ENCODE results near the gene LMNB1.
A peak's percentile ranks its signal among the peaks of the same experiment; 100 is the strongest.
"Not testable (repeated sequence)": the region's sequence is repeated elsewhere in the genome, so short reads cannot be mapped to it uniquely, and the experiment has no call there.

The LMNB1 gene

DNA sequence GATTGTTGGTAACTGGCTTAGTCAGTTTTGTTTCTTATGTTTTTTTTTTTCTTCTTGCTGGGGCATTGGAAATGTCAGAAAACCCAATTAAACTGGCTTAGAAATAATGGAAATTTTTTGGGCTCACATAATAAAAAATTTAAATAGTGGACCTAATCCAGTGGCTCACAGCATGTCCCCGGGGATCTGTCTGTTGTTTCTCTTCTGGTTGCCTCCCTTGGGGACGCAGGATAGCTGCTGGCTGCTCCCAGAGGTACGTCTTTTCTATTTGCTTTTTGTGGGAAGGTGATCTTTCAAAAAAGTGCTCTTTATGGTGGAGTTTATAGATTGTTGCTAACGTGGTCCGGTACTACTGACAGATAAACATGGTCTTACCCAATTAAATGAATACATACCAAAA is 52.2 kb downstream of the LMNB1 start:
- no peak for DNase-seq

DNA sequence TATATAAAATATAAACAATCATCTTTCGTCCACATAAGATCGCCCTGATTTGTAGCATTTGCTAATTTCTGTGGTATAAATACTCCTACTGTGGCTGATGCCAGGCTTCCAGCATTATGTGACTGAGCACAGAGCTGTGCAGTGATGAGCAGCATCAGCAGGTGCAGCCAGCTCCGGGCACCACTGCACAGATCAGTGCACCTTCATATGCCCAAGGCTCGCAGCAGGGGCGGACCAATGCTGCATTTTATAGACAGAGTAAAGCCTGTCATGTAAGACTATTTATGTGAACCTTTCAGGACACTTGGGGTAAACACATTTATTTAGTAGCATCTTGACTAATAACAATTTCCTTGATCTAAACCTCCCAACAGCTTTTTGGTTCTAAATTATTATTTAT is 53.1 kb downstream of the LMNB1 start:
- no peak for DNase-seq

DNA sequence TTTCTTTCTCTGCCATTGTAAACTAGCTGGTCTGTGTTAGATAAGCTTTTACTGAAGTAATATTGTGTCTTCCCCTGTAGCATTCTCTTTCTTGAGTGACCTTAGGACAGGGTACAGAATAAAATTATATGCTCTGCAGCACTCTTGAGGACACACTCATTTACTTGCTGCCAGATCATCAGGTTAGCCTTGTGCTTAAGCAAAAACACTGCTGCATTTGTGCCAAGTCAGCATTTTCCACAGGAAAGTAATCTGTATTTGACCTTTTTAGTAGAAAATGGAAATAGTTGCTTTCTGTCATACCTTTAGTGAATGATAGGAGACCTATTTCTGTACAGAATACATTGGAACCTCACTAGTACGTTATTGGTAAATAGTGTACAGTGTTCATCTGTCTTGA is 54.2 kb downstream of the LMNB1 start:
- no peak for DNase-seq

DNA sequence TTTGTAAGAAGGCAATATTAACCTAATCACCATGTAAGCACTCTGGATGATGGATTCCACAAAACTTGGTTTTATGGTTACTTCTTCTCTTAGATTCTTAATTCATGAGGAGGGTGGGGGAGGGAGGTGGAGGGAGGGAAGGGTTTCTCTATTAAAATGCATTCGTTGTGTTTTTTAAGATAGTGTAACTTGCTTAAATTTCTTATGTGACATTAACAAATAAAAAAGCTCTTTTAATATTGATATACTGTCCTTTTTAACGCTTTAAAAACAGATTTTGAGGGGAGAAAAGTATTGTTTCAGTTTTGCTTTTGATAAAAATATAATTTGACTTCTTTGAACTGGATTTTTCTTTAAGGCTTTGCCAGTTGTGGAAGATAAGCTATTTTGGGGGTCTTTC is 59.8 kb downstream of the LMNB1 start:
- no peak for DNase-seq

DNA sequence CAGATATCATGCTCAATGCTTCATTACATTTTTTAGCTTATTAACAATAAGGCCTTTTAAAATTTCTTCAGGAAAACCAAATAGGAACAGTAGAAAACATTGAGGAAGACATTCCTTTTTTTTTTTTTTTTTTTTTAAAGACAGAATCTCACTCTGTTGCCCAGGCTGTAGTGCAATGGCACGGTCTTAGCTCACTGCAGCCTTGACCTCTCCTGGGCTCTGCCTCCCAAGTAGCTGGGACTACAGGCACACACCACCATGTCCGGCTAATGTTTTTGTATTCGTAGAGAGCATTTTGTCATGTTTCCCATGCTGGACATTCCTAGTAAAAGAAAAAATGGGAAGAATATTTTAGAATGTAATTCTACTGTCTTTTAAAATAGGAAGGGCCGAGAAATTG is 60.3 kb downstream of the LMNB1 start:
- no peak for DNase-seq

DNA sequence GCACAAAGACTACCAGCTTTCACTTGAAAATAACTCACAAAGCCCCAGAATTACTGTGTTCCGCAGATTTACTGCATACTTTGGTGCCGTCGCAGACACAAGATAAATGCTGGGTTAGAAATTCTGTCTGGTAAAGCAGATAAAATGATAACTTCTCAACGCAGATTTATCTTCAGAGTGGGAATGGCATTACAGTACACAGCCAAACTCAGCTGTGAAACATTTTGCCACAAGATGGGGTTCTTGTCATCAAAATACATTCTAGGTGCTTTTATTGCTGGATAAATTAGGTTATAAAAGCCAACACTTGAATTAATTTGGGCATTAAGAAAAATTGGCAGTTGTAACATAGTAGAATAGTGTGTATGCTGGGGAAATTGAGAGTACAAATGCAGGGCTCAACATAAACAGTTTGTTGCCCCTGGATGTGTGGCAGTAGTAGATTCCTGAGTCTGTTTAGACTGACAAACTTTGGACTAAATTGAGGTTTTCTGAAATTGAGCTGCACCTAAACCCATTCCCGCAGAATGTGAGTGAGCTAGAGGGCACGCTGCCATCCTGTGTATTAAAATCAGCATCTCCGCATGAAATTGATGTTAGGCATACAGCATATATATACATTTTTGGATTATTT is 61.1 kb downstream of the LMNB1 start:
- no peak for DNase-seq

DNA sequence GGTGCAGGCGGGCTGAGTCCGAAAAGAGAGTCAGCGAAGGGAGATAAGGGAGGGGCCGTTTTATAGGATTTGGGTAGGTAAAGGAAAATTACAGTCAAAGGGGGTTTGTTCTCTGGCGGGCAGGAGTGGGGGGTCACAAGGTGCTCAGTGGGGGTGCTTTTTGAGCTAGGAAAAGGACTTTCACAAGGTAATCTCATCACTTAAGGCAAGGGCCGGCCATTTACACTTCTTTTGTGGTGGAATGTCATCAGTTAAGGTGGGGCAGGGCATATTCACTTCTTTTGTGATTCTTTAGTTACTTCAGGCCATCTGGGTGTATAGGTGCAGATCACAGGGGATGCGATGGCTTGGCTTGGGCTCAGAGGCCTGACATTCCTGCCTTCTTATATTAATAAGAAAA is 62.5 kb downstream of the LMNB1 start:
- not testable (repeated sequence) for DNase-seq

DNA sequence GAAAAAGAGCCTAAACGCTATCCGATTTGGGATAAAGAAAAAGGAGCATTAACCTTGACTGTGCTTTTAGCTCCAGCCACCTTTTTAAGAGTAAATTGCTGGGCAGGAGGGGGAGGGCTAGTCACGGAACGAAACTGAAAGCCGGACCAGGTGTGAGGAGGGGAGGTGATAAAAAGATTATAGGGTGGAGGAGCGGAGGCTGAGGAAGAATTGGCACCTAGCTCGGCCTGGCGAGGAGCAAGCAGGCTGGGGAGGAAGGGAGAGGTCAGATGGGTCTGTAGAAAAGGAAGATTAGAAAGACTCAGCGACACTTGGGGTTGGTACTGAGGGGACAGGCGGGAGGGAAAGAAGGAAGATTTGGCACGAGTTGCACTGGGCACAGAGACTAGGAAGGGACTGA is 66.4 kb downstream of the LMNB1 start:
- DNase-seq = not testable (repeated sequence)

DNA sequence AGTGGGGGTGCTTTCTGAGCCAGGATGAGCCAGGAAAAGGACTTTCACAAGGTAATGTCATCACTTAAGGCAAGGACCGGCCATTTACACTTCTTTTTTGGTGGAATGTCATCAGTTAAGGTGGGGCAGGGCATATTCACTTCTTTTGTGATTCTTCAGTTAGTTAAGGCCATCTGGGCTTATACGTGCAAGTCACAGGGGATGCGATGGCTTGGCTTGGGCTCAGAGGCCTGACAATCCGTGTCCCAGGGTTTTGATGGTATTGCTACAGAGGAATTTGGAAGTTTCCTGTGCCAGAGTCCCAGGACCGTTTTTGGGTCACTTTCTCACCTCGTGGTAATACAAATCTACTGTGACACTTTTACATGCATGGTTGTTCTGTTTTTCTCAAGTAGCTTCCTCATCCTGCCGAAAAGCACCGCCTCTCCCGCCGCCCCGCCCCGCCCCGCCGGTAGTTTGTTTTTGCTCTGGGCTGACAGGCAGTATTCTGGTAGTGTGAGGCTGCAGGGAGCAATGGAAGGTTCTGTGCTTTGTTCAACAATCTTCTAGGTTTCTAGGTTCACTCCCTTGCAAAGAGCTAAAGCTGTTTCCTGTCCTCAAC is 68.6 kb downstream of the LMNB1 start:
- peak; percentile 42 for DNase-seq

DNA sequence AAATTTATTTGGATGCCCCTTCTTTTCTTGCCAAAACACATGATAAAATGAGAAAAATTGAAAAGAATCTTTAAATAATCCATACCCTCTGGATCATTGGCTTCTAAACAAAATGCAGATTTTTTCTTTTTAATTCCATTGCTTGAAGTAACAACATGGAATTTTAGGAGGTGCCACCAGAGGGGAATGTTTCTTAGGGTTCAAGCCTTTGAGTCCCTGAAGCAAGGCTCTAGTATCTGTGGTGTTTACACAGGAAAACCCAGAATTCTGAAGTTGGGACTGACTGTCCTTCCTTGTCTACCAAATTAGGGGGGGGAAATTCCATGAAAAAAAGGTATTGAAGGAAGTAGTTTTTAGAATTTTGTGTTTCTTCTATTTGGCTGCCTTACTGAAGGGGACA is 69.4 kb downstream of the LMNB1 start:
- DNase-seq = no peak

DNA sequence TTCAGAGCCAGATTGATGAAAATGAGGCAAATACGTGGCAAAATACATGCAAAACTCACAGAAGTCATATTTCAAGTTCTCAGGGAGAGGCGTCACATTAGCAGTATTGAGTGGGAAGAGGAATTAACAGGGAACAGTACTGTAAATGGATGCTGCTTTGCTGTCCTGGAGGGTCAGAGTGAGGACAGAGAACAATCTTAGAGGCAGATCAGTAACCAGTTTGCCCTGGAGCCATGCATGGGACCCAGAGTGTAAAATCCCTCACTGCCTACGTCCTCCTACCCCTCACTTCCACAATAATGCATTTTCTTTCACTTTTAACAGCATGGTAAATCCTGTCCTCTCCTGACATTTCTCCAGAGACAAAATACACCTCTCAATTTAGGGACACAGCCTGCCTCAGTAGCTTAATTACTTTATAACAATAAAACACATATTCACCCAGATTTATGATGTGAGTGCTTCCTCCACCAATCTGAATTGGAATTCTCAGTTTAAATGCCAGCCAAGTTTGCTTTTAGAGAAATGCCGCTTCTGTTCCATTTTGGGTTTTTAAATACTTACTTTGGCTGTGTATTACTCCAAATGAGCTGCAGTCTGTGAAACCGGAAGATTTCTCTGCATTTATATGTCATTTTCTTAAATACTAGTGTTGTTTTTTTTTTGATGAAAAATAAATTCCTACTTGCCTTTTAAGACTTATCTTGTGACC is 70.0 kb downstream of the LMNB1 start:
- no peak for DNase-seq

DNA sequence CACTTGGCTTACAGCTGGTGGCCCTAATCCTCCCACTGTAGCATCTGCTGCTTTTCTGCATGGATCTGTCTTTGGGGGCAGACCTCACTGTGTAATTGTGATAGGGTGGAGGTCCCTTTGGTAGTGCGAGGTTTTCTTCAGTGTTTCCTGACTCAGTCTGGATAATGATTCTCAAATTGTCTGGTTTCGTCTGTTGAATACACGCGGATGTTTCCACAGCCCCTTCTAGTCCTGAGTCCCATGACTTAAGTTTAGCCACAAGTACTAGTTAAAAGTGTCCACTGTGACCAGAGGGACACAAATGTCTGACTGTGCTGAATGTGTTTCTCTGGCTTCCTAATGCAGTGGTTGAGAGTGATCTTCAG is 70.5 kb downstream of the LMNB1 start:
- DNase-seq = no peak

DNA sequence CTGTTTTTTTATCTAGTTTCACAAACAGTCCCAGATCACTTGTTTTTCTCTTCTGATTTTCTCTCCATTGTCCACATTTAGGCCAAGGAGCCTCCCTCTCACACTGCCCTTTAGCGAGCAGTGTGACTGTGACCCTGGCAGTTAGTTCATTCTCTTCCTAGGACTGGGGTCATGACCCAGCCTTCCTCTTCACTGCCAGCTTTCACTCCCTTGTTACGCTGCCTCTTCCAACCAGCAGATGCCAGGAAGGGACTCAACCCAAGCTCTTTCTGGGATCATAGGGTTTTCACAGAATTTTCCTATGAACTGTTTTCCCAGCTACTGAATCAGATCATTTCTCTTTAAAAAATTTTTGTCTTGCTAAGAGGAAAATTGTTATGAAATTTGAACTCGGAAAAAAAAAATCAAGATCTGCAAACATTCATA is 70.9 kb downstream of the LMNB1 start:
- no peak for DNase-seq

DNA sequence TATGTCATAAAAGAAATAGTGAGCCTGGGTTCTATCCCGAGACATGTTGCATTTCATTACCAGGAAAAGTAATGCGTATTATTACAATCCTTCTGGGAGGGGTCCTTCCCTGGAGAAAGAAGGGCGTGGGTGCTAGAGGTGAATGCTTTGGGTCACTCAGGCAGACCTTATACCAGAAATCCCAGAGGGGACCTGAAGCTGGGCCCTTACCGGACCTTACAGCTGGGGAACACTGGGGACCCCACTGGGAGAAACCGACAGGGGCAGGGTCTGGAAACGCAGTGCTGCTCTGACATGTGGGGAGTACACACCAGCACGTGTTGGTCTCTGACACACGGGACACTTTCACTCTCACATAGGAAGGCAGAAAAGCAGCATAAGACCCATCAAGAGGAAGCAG is 71.3 kb downstream of the LMNB1 start:
- no peak for DNase-seq

DNA sequence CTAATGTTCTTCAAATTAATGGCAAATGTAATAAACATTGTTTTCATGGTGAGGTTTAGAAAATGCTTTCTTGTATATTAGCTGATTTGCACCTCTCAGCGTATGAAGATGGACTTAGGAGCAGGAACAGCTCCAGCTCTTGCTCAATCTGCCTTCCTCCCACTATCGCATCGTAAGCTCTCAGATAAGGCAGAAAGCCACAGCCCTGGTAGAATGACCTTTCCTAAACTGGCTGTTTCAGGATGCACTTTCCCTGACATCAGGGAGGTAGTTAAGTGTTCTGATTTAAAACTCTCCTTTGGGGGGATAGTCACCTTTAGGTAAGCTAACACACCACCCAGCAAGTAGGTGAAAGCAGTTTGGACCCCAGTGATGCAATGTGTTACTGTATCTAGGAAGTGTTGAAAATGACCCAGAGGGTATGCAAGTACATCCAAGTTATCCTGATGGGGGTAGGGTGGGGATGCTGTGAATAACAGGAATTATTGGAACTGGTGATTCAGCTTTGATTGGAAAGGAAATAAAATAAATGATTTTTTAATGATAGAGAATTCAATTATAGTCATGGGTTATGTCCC is 72.3 kb downstream of the LMNB1 start:
- no peak for DNase-seq

DNA sequence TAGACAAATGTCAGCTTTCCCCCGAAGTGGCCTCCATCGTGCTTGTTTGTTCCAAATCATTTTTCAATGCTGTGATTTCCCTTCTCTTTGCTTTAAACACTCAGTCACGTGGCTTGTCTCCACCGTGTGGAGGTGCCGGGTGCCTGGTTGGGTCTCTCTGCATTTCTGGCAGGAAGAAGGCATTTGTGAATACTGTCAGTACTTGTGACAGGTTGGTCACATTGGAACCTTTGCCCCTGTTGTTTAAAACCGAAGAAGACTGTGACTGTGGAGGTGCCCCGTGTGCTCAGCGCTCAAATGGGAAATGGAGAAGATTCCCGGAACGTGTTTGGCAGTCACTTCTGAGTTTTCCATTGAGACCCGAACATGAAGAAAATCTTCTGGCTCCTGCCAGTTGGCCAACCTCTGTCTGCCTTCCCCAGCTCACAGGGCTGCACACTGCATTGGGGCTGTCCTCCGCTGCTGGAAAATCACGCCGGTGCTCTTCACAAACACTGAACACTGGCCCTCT is 74.6 kb downstream of the LMNB1 start:
- DNase-seq = no peak

DNA sequence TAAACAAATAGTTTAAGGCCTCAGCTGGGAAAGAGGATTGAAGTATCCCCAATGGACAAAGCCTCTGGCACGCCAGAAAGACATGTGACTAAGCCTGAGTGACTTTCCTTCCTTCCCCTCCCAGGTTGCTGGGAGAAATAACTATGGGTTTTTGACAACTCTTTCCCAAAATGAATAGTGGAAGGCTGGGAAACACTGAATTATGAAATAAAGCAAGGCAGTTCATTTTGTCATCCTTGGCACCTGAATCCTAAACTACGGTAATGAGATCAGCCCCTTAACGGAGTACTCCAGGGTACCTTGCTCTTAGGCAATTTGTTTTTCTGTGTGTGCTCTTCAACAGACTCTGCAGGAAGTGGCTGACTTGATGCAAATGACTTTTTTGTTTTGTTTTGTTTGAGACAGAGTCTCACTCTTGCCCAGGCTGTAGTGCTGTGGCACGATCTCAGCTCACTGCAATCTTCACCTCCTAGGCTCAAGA is 75.2 kb downstream of the LMNB1 start:
- no peak for DNase-seq

DNA sequence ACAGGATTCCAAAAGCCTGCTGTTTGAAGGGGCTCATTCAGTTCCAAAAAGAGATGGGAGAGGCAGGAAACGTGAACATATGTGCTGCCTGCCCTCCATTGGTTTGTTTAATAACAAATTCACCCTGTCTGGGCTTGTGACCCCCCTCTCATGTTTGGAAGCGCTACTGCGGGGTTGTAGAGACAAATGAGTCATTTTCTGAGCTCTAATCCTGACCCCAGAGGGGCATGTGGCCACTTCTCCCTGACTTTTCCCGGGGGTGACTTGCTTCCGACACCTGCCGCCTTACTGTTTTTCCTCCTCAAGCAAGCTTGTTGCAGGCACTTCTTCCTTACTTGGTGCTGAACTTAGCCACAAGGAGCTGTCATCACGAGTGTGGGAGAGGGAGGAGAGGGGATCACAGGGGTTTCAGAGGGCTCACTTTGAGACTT is 75.9 kb downstream of the LMNB1 start:
- no peak for DNase-seq

DNA sequence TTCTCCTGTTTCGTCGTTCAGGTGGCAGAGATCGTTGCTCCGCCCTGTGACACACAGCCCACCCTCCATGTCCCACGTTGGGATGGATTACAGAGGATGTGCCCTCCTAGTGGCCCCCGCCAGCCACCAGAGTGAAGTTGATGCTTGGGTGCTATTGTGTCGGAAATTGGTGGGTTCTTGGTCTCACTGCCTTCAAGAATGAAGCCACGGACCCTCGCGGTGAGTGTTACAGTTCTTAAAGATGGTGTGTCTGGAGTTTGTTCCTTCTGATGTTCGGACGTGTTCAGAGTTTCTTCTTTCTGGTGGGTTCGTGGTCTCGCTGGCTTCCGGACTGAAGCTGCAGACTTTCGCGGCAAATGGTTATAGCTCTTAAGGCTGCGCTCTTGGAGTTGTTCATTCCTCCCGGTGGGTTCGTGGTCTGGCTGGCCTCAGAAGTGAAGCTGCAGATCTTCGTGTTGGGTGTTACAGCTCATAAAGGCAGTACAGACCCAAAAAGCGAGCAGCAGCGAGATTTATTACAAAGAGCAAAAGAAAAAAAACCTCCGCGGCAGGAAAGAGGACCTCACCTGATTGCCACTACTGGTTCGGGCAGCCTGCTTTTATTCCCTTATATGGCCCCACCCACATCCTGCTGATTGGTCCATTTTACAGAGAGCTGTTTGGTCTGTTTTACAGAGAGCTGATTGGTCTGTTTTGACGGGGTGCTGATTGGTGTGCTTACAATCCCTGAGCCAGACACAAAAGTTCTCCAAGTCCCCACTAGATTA is 76.8 kb downstream of the LMNB1 start:
- DNase-seq = not testable (repeated sequence)

DNA sequence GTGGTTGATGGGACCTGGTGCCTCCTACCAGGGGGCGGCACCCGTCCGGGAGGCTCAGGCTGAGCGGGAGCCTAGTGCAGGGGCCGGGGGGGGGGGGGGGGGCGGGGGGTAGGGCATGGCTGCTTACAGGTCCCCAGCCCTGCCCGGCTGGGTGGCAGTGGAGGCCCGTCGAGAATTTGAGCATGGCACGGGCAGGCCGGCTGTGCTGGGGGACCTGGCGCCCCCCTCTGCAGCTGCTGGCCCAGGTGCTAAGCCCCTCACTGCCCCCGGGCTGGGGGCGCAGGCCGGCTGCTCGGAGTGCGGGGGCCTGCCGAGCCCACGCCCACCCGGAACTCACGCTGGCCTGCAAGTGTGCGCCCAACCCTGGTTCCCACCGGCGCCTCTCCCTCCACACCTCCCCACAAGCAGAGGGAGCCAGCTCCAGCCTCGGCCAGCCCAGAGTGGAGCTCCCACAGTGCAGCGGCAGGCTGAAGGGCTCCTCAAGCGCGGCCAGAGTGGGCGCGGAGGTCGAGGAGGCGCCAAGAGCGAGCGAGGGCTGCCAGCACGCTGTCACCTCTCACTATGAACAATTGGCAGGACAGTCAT is 77.7 kb downstream of the LMNB1 start:
- no peak for DNase-seq

DNA sequence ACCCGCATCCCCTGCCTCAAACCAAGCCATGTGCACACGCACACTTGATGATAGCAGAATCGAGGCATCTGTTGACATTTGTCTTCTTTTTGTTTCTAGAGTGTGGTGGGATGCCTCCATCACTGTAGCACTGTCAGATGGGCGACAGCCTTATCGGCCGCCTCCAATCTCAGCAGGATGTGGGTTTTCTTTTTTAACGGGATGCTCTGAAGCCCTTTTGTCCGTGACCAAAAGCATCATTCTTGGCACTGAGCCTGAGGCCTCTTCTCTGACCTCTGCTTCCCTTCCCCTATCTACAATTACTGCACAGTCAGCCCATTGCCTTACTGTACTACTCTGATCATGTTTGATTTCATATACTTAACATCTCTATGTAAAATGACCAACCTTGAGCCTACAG is 78.3 kb downstream of the LMNB1 start:
- no peak for DNase-seq

All from effector CD4-positive, alpha-beta T cell (primary cell).